IMR-90 (cell line): Measurements from ENCODE around the gene CRTAC1. TPM values are rescaled to one million over a fixed set of nuclear protein-coding genes. Genes with fewer than 3 reads are reported as not detected.

Experiments
- ATAC-seq: fragments of 200-7000 bp; cut with Tn5 transposase; 2 replicates; pipeline ENCODE4 v1.9.1; 2020; ENCODE audit warnings: low read depth, mild to moderate bottlenecking, moderate library complexity
- BruUV-seq: library from RNA; stranded (reverse); fragments of 400-500 nt; replicated peaks from 2 replicates; lab custom pipeline; 2021; lab: Mats Ljungman, UMichigan
- CTCF ChIA-PET: fragments of 300-600 bp; formaldehyde crosslinking; extraction: SDS; loops from one replicate; lab custom pipeline; 2021; ENCODE audit warnings: antibody characterized with exemption; lab: Yijun Ruan, JAX
- POLR2A ChIA-PET: fragments of 300-600 bp; sonication (Branson Sonifier 250); formaldehyde crosslinking; loops from one replicate; lab custom pipeline; 2022; ENCODE audit warnings: antibody characterized with exemption; ENCODE audit not compliant: unreplicated experiment; lab: Charles Lee
- DNase-seq: peaks from one replicate; pipeline ENCODE4 v3.0.0; 2013
- H2AFZ ChIP-seq: replicated peaks from 2 replicates; pipeline ENCODE3; 2013; ENCODE audit warnings: low read length, mild to moderate bottlenecking; ENCODE audit not compliant: poor library complexity
- H2AK5ac ChIP-seq: 2 replicates; pipeline ENCODE4 v1.6.1; 2013; ENCODE audit warnings: low read depth, low read length, inconsistent platforms
- H2AK9ac ChIP-seq: replicated peaks from 2 replicates; pipeline ENCODE3; 2013; ENCODE audit warnings: mild to moderate bottlenecking, low read depth, low read length, moderate library complexity; ENCODE audit not compliant: poor library complexity
- H2BK120ac ChIP-seq: 2 replicates; pipeline ENCODE4 v1.6.1; 2013; ENCODE audit warnings: low read depth, low read length, inconsistent platforms
- H2BK15ac ChIP-seq: 3 replicates; pipeline ENCODE4 v1.6.1; 2013; ENCODE audit warnings: low read depth, low read length, inconsistent platforms
- H2BK20ac ChIP-seq: 2 replicates; pipeline ENCODE4 v1.6.1; 2013; ENCODE audit warnings: low read depth, mild to moderate bottlenecking, inconsistent platforms, low read length, moderate library complexity
- H2BK5ac ChIP-seq: 2 replicates; pipeline ENCODE4 v1.6.1; 2013; ENCODE audit warnings: mild to moderate bottlenecking, low read depth, low read length, inconsistent platforms; ENCODE audit not compliant: poor library complexity, severe bottlenecking
- H3K14ac ChIP-seq: replicated peaks from 2 replicates; pipeline ENCODE4 v1.6.1; 2013; ENCODE audit warnings: low read depth, low read length, inconsistent platforms
- H3K18ac ChIP-seq: 2 replicates; pipeline ENCODE4 v1.6.1; 2013; ENCODE audit warnings: low read depth, low read length, control low read depth
- H3K23ac ChIP-seq: 2 replicates; pipeline ENCODE4 v1.6.1; 2013; ENCODE audit warnings: low read depth, low read length, inconsistent platforms
- H3K27ac ChIP-seq: 2 replicates; pipeline ENCODE4 v1.5.1; 2013; ENCODE audit warnings: mild to moderate bottlenecking, control low read depth, low read length; ENCODE audit not compliant: insufficient read depth
- H3K27me3 ChIP-seq: 2 replicates; pipeline ENCODE4 v1.6.1; 2013; ENCODE audit warnings: low read length; ENCODE audit not compliant: control insufficient read depth, insufficient read depth
- H3K36me3 ChIP-seq: 2 replicates; pipeline ENCODE4 v1.6.1; 2013; ENCODE audit warnings: low read length, mixed read lengths; ENCODE audit not compliant: control insufficient read depth, insufficient read depth
- H3K4ac ChIP-seq: 2 replicates; pipeline ENCODE4 v1.6.1; 2013; ENCODE audit warnings: low read depth, low read length, inconsistent platforms
- H3K4me1 ChIP-seq: 2 replicates; pipeline ENCODE4 v1.6.1; 2013; ENCODE audit warnings: low read length, mixed read lengths; ENCODE audit not compliant: control insufficient read depth, insufficient read depth
- H3K4me2 ChIP-seq: 2 replicates; pipeline ENCODE4 v1.6.1; 2013; ENCODE audit warnings: low read depth, mild to moderate bottlenecking, control low read depth, low read length, moderate library complexity
- H3K4me3 ChIP-seq: 2 replicates; pipeline ENCODE4 v1.5.1; 2013; ENCODE audit warnings: low read depth, mild to moderate bottlenecking, control low read depth, low read length, moderate library complexity; ENCODE audit not compliant: insufficient read depth
- H3K56ac ChIP-seq: 2 replicates; pipeline ENCODE4 v1.6.1; 2013; ENCODE audit warnings: low read length, inconsistent platforms; ENCODE audit not compliant: insufficient read depth; ENCODE audit errors: extremely low read depth
- H3K79me1 ChIP-seq, 2 experiments: 2 replicates each; pipeline ENCODE4 v1.6.1; 2013; ENCODE audit warnings: low read length in 2 of 2, inconsistent platforms in 1 of 2, low read depth in 1 of 2
- H3K9ac ChIP-seq: 2 replicates; pipeline ENCODE4 v1.6.1; 2013; ENCODE audit warnings: low read depth, low read length, control low read depth
- H3K9me1 ChIP-seq: 2 replicates; pipeline ENCODE4 v1.6.1; 2013; ENCODE audit warnings: low read length, inconsistent platforms; ENCODE audit not compliant: insufficient read depth
- H3K9me3 ChIP-seq: 2 replicates; pipeline ENCODE4 v1.6.1; 2013; ENCODE audit warnings: low read length; ENCODE audit not compliant: control insufficient read depth, insufficient read depth
- H4K20me1 ChIP-seq: 2 replicates; pipeline ENCODE4 v1.6.1; 2013; ENCODE audit warnings: low read length, inconsistent platforms; ENCODE audit not compliant: insufficient read depth
- H4K5ac ChIP-seq: 2 replicates; pipeline ENCODE4 v1.6.1; 2013; ENCODE audit warnings: mild to moderate bottlenecking, low read depth, low read length, control low read depth
- H4K8ac ChIP-seq, 2 experiments: 2 replicates each; pipeline ENCODE4 v1.6.1; 2013; ENCODE audit warnings: low read depth in 2 of 2, low read length in 2 of 2, control low read depth in 1 of 2, inconsistent platforms in 1 of 2
- H4K91ac ChIP-seq: 2 replicates; pipeline ENCODE4 v1.6.1; 2013; ENCODE audit warnings: low read depth, low read length, inconsistent platforms; ENCODE audit not compliant: insufficient read depth
- BHLHE40 ChIP-seq: fragments of 150-350 bp; IDR thresholded peaks from 2 replicates; pipeline ENCODE4 v1.6.1; 2016; ENCODE audit warnings: mild to moderate bottlenecking, low read depth, low read length
- CEBPB ChIP-seq: IDR thresholded peaks from 2 replicates; pipeline ENCODE4 v1.6.1; 2012; ENCODE audit warnings: low read depth, low read length, improper control_type of control experiment
- CTCF ChIP-seq: conservative IDR thresholded peaks from 2 replicates; pipeline ENCODE4 v1.5.1; 2012; ENCODE audit warnings: mild to moderate bottlenecking, low read depth, low read length, improper control_type of control experiment
- MAZ ChIP-seq: IDR thresholded peaks from 2 replicates; pipeline ENCODE4 v1.6.1; 2012; ENCODE audit warnings: low read depth, mild to moderate bottlenecking, low read length, improper control_type of control experiment, moderate library complexity, borderline replicate concordance
- NFE2L2 ChIP-seq: fragments of 150-350 bp; IDR thresholded peaks from 2 replicates; pipeline ENCODE4 v1.6.1; 2016; ENCODE audit warnings: low read depth, mild to moderate bottlenecking, low read length
- POLR2A ChIP-seq: IDR thresholded peaks from 2 replicates; pipeline ENCODE4 v1.6.1; 2012; ENCODE audit warnings: mild to moderate bottlenecking, low read depth, low read length
- RAD21 ChIP-seq: IDR thresholded peaks from 2 replicates; pipeline ENCODE4 v1.6.1; 2012; ENCODE audit warnings: low read length, improper control_type of control experiment
- WGBS, 2 experiments: methylation state at CpG; one replicate each; pipeline versions ENCODE4 v1.1.5 to v1.1.7; 2013; ENCODE audit warnings: missing lambda C conversion rate in 2 of 2; ENCODE audit not compliant: insufficient read length in 1 of 2; ENCODE audit errors: extremely low coverage in 2 of 2; 5-methylcytosine and 5-hydroxymethylcytosine counted together
- dilution Hi-C: fragments of 300-500 bp; cut with HindIII; formaldehyde crosslinking; loops from one replicate; pipeline ENCODE4 v1.14.3; 2018; ENCODE audit warnings: low sequenced_read_pairs; ENCODE audit not compliant: unreplicated experiment
- in situ Hi-C: fragments of 300-500 bp; cut with MboI; formaldehyde crosslinking; loops from 3 replicates; pipeline ENCODE4 v1.14.3; 2019; ENCODE audit warnings: low sequenced_read_pairs, inconsistent platforms, mixed read lengths
- intact Hi-C: fragments of 100-400 bp; cut with micrococcal nuclease; formaldehyde crosslinking; loops from 2 replicates; pipeline ENCODE4 v1.10.0; 2022
- polyA plus RNA-seq, 3 experiments: library from polyadenylated mRNA; depleted of rRNA; stranded (reverse); fragments of >200 nt; gene quantifications; 2 replicates each; pipeline ENCODE4 v1.2.3, GENCODE V29; 2012; ENCODE audit warnings: low replicate concordance in 1 of 3
- total RNA-seq: library from RNA; depleted of rRNA; stranded (reverse); fragments of >200 nt; gene quantifications from 2 replicates; pipeline ENCODE4 v1.2.3, GENCODE V29; 2012

The CRTAC1 gene
- total and polyA plus RNA-seq, 2 of the 4 experiments (the other 2 are of a cell fraction): not detected

GRCh38 chr10:97836446-97836845, 194.0 kb downstream of the CRTAC1 start:
- ChIA-PET POLR2A (no interaction called here), CTCF (no interaction called here)
- Histone ChIP-seq H3K56ac (no peak overlapping the region), H3K27ac (no peak overlapping the region), H2AK5ac (no peak overlapping the region), H3K9ac (no peak overlapping the region), H3K23ac (no peak overlapping the region), H4K91ac (no peak overlapping the region), H2AFZ (no peak overlapping the region), H3K4me2 (no peak overlapping the region), H3K79me1 (no peaks in the 10 kb centered on the region), H3K4me3 (no peak overlapping the region), H4K5ac (no peak overlapping the region), H2AK9ac (no peak overlapping the region), H3K9me3 (0 out of 2 replicates have a peak, but pooled peaks cover 2% of the 10 kb centered on the region), H3K4me1 (0 out of 2 replicates have a peak, but pooled peaks cover 2% of the 10 kb centered on the region), H3K27me3 (peaks cover 21% of the 10 kb centered on the region), H4K20me1 (no peaks in the 10 kb centered on the region), H3K4ac (no peak overlapping the region), H2BK15ac (no peak overlapping the region), H3K36me3 (no peaks in the 10 kb centered on the region), H2BK20ac (no peak overlapping the region), H4K8ac (no peak overlapping the region), H3K18ac (no peak overlapping the region), H3K14ac (no peak overlapping the region), H3K9me1 (peaks cover 6% of the 10 kb centered on the region; the same call in 1 of the 2 replicates), H2BK5ac (no peak overlapping the region), H2BK120ac (no peak overlapping the region)
- WGBS, 2 experiments: 13% methylated on average over 1 of the region's 2 CpGs; no CpG with 5 or more reads in 1 of the 2 experiments
- ATAC-seq: no peak
- in situ Hi-C loops (no loop called here), intact Hi-C loops (no loop called here), dilution Hi-C loops (no loop called here)
- no peak for TF ChIP-seq BHLHE40
- no peak for TF ChIP-seq POLR2A
- TF ChIP-seq CEBPB: no peak
- no peak for TF ChIP-seq MAZ
- TF ChIP-seq CTCF: no peak
- no peak for TF ChIP-seq NFE2L2
- no peak for TF ChIP-seq RAD21
- no TSS peak for BruUV-seq
- no peak for DNase-seq
